HCT116 (cell line): ENCODE data around the gene NPNT. TPM values are rescaled to one million over a fixed set of nuclear protein-coding genes. Genes with fewer than 3 reads are reported as not detected.

Source experiments
- ATAC-seq: fragments of 200-7000 bp; cut with Tn5 transposase; 2 replicates; pipeline ENCODE4 v1.9.1; 2020; ENCODE audit warnings: mild to moderate bottlenecking, moderate library complexity
- BruUV-seq: library from RNA; stranded (reverse); fragments of 400-500 nt; replicated peaks from 2 replicates; lab custom pipeline; 2021; lab: Mats Ljungman, UMichigan
- CTCF ChIA-PET: fragments of 300-600 bp; sonication (Branson Sonifier 250); formaldehyde crosslinking; loops from one replicate; lab custom pipeline; 2021; ENCODE audit warnings: antibody characterized with exemption; lab: Charles Lee
- POLR2A ChIA-PET: fragments of 300-600, 350-600 bp; sonication (Branson Sonifier 250); formaldehyde crosslinking; loops from one replicate; lab custom pipeline; 2021; ENCODE audit warnings: antibody characterized with exemption; lab: Charles Lee
- RAD21 ChIA-PET, 2 experiments: fragments of 300-600 bp; sonication (Branson Sonifier 250); formaldehyde crosslinking; loops; one replicate each; lab custom pipeline; 2023; ENCODE audit warnings: low total read pairs in 2 of 2; ENCODE audit not compliant: uncharacterized antibody in 2 of 2, unreplicated experiment in 2 of 2, low non-redundant PET in 1 of 2; lab: Charles Lee
- DNase-seq: peaks from one replicate; pipeline ENCODE4 v3.0.0-alpha.2; 2010; ENCODE audit warnings: low read depth, low spot score
- H2AFZ ChIP-seq: fragments of 200-600 bp; shearing (Covaris generic), sonication (generic); 2 replicates; pipeline ENCODE4 v1.6.1; 2017; ENCODE audit warnings: low read depth, mixed run types, mixed read lengths, antibody characterized with exemption, low read length; ENCODE audit not compliant: poor library complexity, severe bottlenecking
- H3K27ac ChIP-seq: 2 replicates; pipeline ENCODE4 v1.5.1; 2012; ENCODE audit warnings: low read depth, low read length
- H3K27me3 ChIP-seq: fragments of 200-600 bp; sonication (generic); 2 replicates; pipeline ENCODE4 v1.6.1; 2016; ENCODE audit warnings: mixed run types, low read length, mixed read lengths; ENCODE audit not compliant: insufficient read depth
- H3K36me3 ChIP-seq, 2 experiments: fragments of 200-500 bp in 1 of 2; fragments of 200-600 bp in 1 of 2; sonication (Bioruptor generic) in 1 of 2; sonication (generic) in 1 of 2; 2 replicates each; pipeline versions ENCODE4 v1.5.1 to v1.6.1; 2014 to 2016; ENCODE audit warnings: low read length in 2 of 2, inconsistent platforms in 1 of 2, mixed read lengths in 1 of 2, mixed run types in 1 of 2; ENCODE audit not compliant: insufficient read depth in 2 of 2, control insufficient read depth in 1 of 2
- H3K4me1 ChIP-seq, 2 experiments: fragments of 200-600 bp in 1 of 2; sonication (generic) in 1 of 2; 2 replicates each; pipeline versions ENCODE4 v1.5.1 to v1.6.1; 2012 to 2017; ENCODE audit warnings: low read length in 2 of 2, inconsistent platforms in 1 of 2, mild to moderate bottlenecking in 1 of 2, mixed read lengths in 1 of 2, mixed run types in 1 of 2, moderate library complexity in 1 of 2; ENCODE audit not compliant: insufficient read depth in 2 of 2, control insufficient read depth in 1 of 2
- H3K4me2 ChIP-seq: fragments of 200-600 bp; sonication (generic); 2 replicates; pipeline ENCODE4 v1.6.1; 2017; ENCODE audit warnings: mixed run types, low read length, mixed read lengths
- H3K4me3 ChIP-seq, 2 experiments: fragments of 200-600 bp in 1 of 2; sonication (generic) in 1 of 2; replicated peaks in 1 of 2; 2 replicates each; pipeline ENCODE4 v1.5.1; 2011 to 2016; ENCODE audit warnings: low read length in 2 of 2, control low read depth in 1 of 2, low read depth in 1 of 2, mild to moderate bottlenecking in 1 of 2, mixed read lengths in 1 of 2, mixed run types in 1 of 2
- H3K79me2 ChIP-seq: fragments of 200-600 bp; sonication (generic); 2 replicates; pipeline ENCODE4 v1.6.1; 2017; ENCODE audit warnings: mild to moderate bottlenecking, mixed run types, low read length, moderate library complexity, mixed read lengths; ENCODE audit not compliant: insufficient read depth
- H3K9ac ChIP-seq: fragments of 200-600 bp; sonication (generic); 2 replicates; pipeline ENCODE4 v1.6.1; 2016; ENCODE audit warnings: low read length, mixed read lengths
- H3K9me2 ChIP-seq: fragments of 200-600 bp; sonication (generic), shearing (Covaris generic); 2 replicates; pipeline ENCODE4 v1.6.1; 2017; ENCODE audit warnings: mixed run types, mild to moderate bottlenecking, moderate library complexity; ENCODE audit not compliant: insufficient read depth
- H3K9me3 ChIP-seq, 2 experiments: fragments of 200-500 bp in 1 of 2; fragments of 200-600 bp in 1 of 2; sonication (Bioruptor generic) in 1 of 2; sonication (generic) in 1 of 2; 2 replicates each; pipeline ENCODE4 v1.6.1; 2014 to 2017; ENCODE audit warnings: low read length in 2 of 2, mixed read lengths in 2 of 2, inconsistent platforms in 1 of 2, low read depth in 1 of 2, mild to moderate bottlenecking in 1 of 2, mixed run types in 1 of 2, moderate library complexity in 1 of 2; ENCODE audit not compliant: control insufficient read depth in 1 of 2, insufficient read depth in 1 of 2
- H4K20me1 ChIP-seq: fragments of 200-600 bp; sonication (generic), shearing (Covaris generic); 2 replicates; pipeline ENCODE4 v1.6.1; 2017; ENCODE audit warnings: mixed run types, mild to moderate bottlenecking, moderate library complexity; ENCODE audit not compliant: insufficient read depth
- ATF3 ChIP-seq: IDR thresholded peaks from 2 replicates; pipeline ENCODE4 v1.6.1; 2012
- CBX3 ChIP-seq: IDR thresholded peaks from 2 replicates; pipeline ENCODE4 v1.6.1; 2012; ENCODE audit warnings: low read depth
- CEBPB ChIP-seq: IDR thresholded peaks from 2 replicates; pipeline ENCODE4 v1.6.1; 2012; ENCODE audit warnings: low read depth
- CTCF ChIP-seq, 3 experiments: fragments of 200-600 bp in 1 of 3; sonication (generic) in 1 of 3; IDR thresholded peaks in 2 of 3; conservative IDR thresholded peaks in 1 of 3; 2 replicates each; pipeline ENCODE4 v1.5.1; 2012 to 2017; ENCODE audit warnings: low read depth in 2 of 3, low read length in 2 of 3, antibody characterized with exemption in 1 of 3, borderline replicate concordance in 1 of 3, control low read depth in 1 of 3, mild to moderate bottlenecking in 1 of 3, mixed read lengths in 1 of 3, mixed run types in 1 of 3, moderate library complexity in 1 of 3; ENCODE audit not compliant: insufficient read depth in 1 of 3
- EGR1 ChIP-seq: IDR thresholded peaks from 2 replicates; pipeline ENCODE4 v1.6.1; 2012; ENCODE audit warnings: low read depth
- ELF1 ChIP-seq: IDR thresholded peaks from 2 replicates; pipeline ENCODE4 v1.6.1; 2012; ENCODE audit warnings: low read depth, borderline replicate concordance
- EZH2 ChIP-seq: fragments of 200-600 bp; sonication (generic); IDR thresholded peaks from 2 replicates; pipeline ENCODE4 v1.6.1; 2017; ENCODE audit warnings: antibody characterized with exemption, mixed run types
- EZH2phosphoT487 ChIP-seq: fragments of 200-600 bp; IDR thresholded peaks from 2 replicates; pipeline ENCODE4 v1.6.1; 2018; ENCODE audit warnings: antibody characterized with exemption, borderline replicate concordance
- FOSL1 ChIP-seq: IDR thresholded peaks from 2 replicates; pipeline ENCODE4 v1.6.1; 2012; ENCODE audit warnings: low read depth
- JUND ChIP-seq: IDR thresholded peaks from 2 replicates; pipeline ENCODE4 v1.6.1; 2012
- POLR2A ChIP-seq: IDR thresholded peaks from 2 replicates; pipeline ENCODE4 v1.7.0; 2011; ENCODE audit warnings: borderline replicate concordance; ENCODE audit not compliant: insufficient read depth, insufficient read length; ENCODE audit errors: extremely low read depth
- POLR2AphosphoS5 ChIP-seq: IDR thresholded peaks from 2 replicates; pipeline ENCODE4 v1.6.1; 2011; ENCODE audit warnings: mild to moderate bottlenecking, low read depth, low read length, moderate library complexity
- RAD21 ChIP-seq: IDR thresholded peaks from 2 replicates; pipeline ENCODE4 v1.6.1; 2012; ENCODE audit warnings: low read depth, mild to moderate bottlenecking
- REST ChIP-seq: IDR thresholded peaks from 2 replicates; pipeline ENCODE4 v1.6.1; 2012; ENCODE audit warnings: low read depth
- SIN3A ChIP-seq: IDR thresholded peaks from 2 replicates; pipeline ENCODE4 v1.6.1; 2012; ENCODE audit warnings: low read depth
- SRF ChIP-seq: IDR thresholded peaks from 2 replicates; pipeline ENCODE4 v1.6.1; 2012; ENCODE audit warnings: low read depth
- TCF7L2 ChIP-seq: IDR thresholded peaks from 2 replicates; pipeline ENCODE4 v1.7.0; 2011; ENCODE audit warnings: borderline replicate concordance, inconsistent platforms; ENCODE audit not compliant: insufficient read depth, insufficient read length; ENCODE audit errors: extremely low read depth
- YY1 ChIP-seq: IDR thresholded peaks from 2 replicates; pipeline ENCODE4 v1.6.1; 2011; ENCODE audit warnings: low read length, low read depth, moderate library complexity, mild to moderate bottlenecking; ENCODE audit not compliant: insufficient replicate concordance; ENCODE audit errors: extremely low read depth
- intact Hi-C: fragments of 100-400 bp; cut with micrococcal nuclease; formaldehyde crosslinking; loops from 2 replicates; pipeline ENCODE4 v1.10.0; 2022
- total RNA-seq: library from RNA; stranded (reverse); gene quantifications from one replicate; pipeline ENCODE4 v1.2.1, GENCODE V29; 2021; ENCODE audit not compliant: unreplicated experiment

NPNT gene
- total RNA-seq, 1 experiment from 2014 or later: 15.8 TPM

- H4K20me1 ChIP-seq: no peaks in the 10 kb centered on the region
- H3K9me2 ChIP-seq: no peaks in the 10 kb centered on the region
- H3K4me1 ChIP-seq: peaks cover 0 to 20% of the 10 kb centered on the region in 2 experiments; a peak in 2 of 4 replicates
- no peak overlapping the region for H3K27ac ChIP-seq
- no peaks in the 10 kb centered on the region for H3K79me2 ChIP-seq
- no peaks in the 10 kb centered on the region for H3K9me3 ChIP-seq
- RAD21 ChIA-PET: no interaction called here
- BruUV-seq: no TSS peak
- DNase-seq: no peak
- H3K36me3 ChIP-seq: no peaks in the 10 kb centered on the region
- H3K27me3 ChIP-seq: no peaks in the 10 kb centered on the region
- CTCF ChIA-PET: interaction anchor here (0.7 kb wide), 1 partner anchor 11 kb away, joined by 3 read pairs; no protein-coding TSS in a partner anchor
- POLR2A ChIA-PET: no interaction called here
- TF ChIP-seq CTCF (IDR thresholded peaks at IDR 0.05 in 2 of 3, conservative IDR thresholded peaks at IDR 0.05 in 1 of 3; ENCODE audit: borderline replicate concordance in 1 of 3, insufficient read depth in 1 of 3, low read depth in 2 of 3, low read length in 2 of 3): no peak
- no peak for TF ChIP-seq JUND
- TF ChIP-seq EZH2phosphoT487: no peak
- TF ChIP-seq SIN3A: no peak
- TF ChIP-seq SRF: no peak
- no peak for TF ChIP-seq YY1
- no peak for TF ChIP-seq POLR2A
- no peak for TF ChIP-seq RAD21
- TF ChIP-seq CBX3: no peak
- TF ChIP-seq ELF1: no peak
- TF ChIP-seq REST: no peak
- no peak for TF ChIP-seq POLR2AphosphoS5
- no peak for TF ChIP-seq EZH2
- TF ChIP-seq TCF7L2: no peak
- TF ChIP-seq FOSL1: no peak
- no peak for TF ChIP-seq ATF3
- TF ChIP-seq CEBPB: no peak
- TF ChIP-seq EGR1: no peak
- intact Hi-C loops: no loop called here
- H3K9ac ChIP-seq: no peak overlapping the region
- no peak overlapping the region for H3K4me2 ChIP-seq
- ATAC-seq: no peak
- H3K4me3 ChIP-seq: no peak overlapping the region
- no peak overlapping the region for H2AFZ ChIP-seq
These were observed 1.9 kb downstream of the NPNT start for GRCh38 chr4:105896984-105897775.
